Activated CD4-positive, alpha-beta T cell treated with anti-CD3 and anti-CD28 coated beads, Interleukin-2, amount 10 ng/mL, durations not matched to agents 24 days and 14 days (primary cell): ENCODE results near the gene SLC27A6. TPM values are rescaled to one million over a fixed set of nuclear protein-coding genes. Genes with fewer than 3 reads are reported as not detected.

Source experiments
- total RNA-seq: library from RNA; stranded (reverse); gene quantifications from 2 replicates; pipeline ENCODE4 v1.2.3, GENCODE V29; 2022

SLC27A6 gene
- total RNA-seq, 1 donor from 2014 or later: not detected

Other genes starting within 250 kb of the SLC27A6 start
- 29.4 and 31.6 TPM in 2 replicates for gene ISOC1, start 129.3 kb downstream of the SLC27A6 start, total RNA-seq